ENCODE data around the gene DNAJC22.

- no peak for TF ChIP-seq POLR2A (IDR thresholded peaks at IDR 0.05; ENCODE audit: borderline replicate concordance, extremely low read depth, insufficient read depth, insufficient read length)
- no peak for TF ChIP-seq CTCF (IDR thresholded peaks at IDR 0.05 in 2 of 3, conservative IDR thresholded peaks at IDR 0.05 in 1 of 3; ENCODE audit: borderline replicate concordance in 1 of 3, insufficient read depth in 1 of 3, low read depth in 2 of 3, low read length in 2 of 3)
- TF ChIP-seq ZNF274 (IDR thresholded peaks at IDR 0.05; ENCODE audit: low read depth, low read length), result no peak
- TF ChIP-seq EZH2 (IDR thresholded peaks at IDR 0.05), result no peak
- no peak for TF ChIP-seq ATF3 (IDR thresholded peaks at IDR 0.05)
- TF ChIP-seq EGR1 (IDR thresholded peaks at IDR 0.05; ENCODE audit: low read depth), result no peak
- TF ChIP-seq JUND (IDR thresholded peaks at IDR 0.05), result no peak
- TF ChIP-seq POLR2AphosphoS5 (IDR thresholded peaks at IDR 0.05; ENCODE audit: low read depth, low read length), result no peak
- TF ChIP-seq SIN3A (IDR thresholded peaks at IDR 0.05; ENCODE audit: low read depth), result no peak
- no peak for TF ChIP-seq TCF7L2 (IDR thresholded peaks at IDR 0.05; ENCODE audit: borderline replicate concordance, extremely low read depth, insufficient read depth, insufficient read length)
- TF ChIP-seq YY1 (IDR thresholded peaks at IDR 0.05; ENCODE audit: extremely low read depth, insufficient replicate concordance, low read depth, low read length), result no peak
- TF ChIP-seq EZH2phosphoT487 (IDR thresholded peaks at IDR 0.05; ENCODE audit: borderline replicate concordance), result no peak
- no peak for TF ChIP-seq RAD21 (IDR thresholded peaks at IDR 0.05; ENCODE audit: low read depth)
Measured at GRCh38 chr12:49349266-49349665, 2.6 kb downstream of the DNAJC22 start.
